K562 treated with DMSO at 1 percent for 24 hours (cell line): ENCODE data around the gene RNF146. TPM values are rescaled to one million over a fixed set of nuclear protein-coding genes. Genes with fewer than 3 reads are reported as not detected.

Experiments used
- total RNA-seq: library from RNA; unstranded; fragments of 300-600 nt; gene quantifications from 2 replicates; pipeline ENCODE4 v1.2.3, GENCODE V29; 2022; ENCODE audit warnings: low read depth; ENCODE audit not compliant: insufficient read depth

The RNF146 gene
- 16.1 and 16.7 TPM in 2 replicates for total RNA-seq

DNA sequence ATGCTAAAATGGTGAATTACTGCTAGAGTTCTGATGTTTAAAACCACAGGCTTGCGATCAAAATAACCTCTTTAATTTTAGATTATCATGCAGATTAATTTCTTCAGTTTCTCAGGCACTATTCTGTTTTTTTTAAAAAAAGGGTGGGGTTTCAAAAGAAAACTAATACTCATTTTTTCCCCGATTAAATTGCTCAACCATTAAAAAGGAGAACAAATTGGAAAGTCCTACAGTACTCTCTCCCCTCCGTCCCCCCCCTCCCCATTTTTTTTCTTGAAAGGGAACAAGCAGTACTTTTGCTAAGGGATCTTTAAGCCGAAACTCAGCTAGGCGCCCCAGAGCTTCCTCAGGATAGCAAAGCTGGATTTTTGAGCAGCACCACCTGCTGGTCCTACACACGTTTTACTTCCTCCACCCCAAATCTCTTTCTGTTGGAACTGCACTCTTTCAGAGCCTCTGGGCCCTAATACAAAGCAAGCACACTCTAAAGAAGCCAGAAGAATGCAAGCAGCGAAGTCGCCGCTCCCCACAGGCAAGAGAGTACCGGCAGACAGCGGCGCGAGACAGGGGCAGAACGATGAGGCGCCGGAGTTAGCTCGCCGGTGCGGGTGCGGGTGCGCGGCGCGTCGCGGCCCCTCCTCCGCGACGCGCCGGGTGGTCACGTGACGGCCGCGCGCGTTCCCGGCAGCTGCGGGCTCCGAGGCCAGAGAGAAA lies at the start of gene RNF146:
Gene RNF146, plus strand, starts transcription at position 687 of the 714 bp plus-strand sequence. CDS start 13,475 bp downstream, outside the sequence.

Other genes with a start within 250 kb of the RNF146 start
- gene RSPO3, start 148.2 kb upstream of the RNF146 start, total RNA-seq: not detected in 2 replicates
- gene ECHDC1, start 76.7 kb downstream of the RNF146 start, total RNA-seq: 20.8 and 21.3 TPM in 2 replicates
- gene KIAA0408, start 192.5 kb downstream of the RNF146 start, total RNA-seq: 0.07 TPM in 1 of 2 replicates, not detected in the other